HepG2 (cell line): Measurements from ENCODE around the gene DNAJB6.

Experiments
- NONO ChIP-seq, 2 experiments: fragments of 450-650 bp in 1 of 2; sonication (generic) in 1 of 2; formaldehyde crosslinking in 1 of 2; IDR thresholded peaks in 1 of 2; conservative IDR thresholded peaks in 1 of 2; 2 replicates each; pipeline versions ENCODE4 v1.6.1 to v1.8.0; 2017 to 2022; ENCODE audit warnings: mild to moderate bottlenecking in 1 of 2, missing genetic modification reagents in 1 of 2, moderate library complexity in 1 of 2
- ZNF496 ChIP-seq: sonication (generic); formaldehyde crosslinking; IDR thresholded peaks from 2 replicates; pipeline ENCODE4 v1.8.1; 2023; ENCODE audit warnings: mild to moderate bottlenecking, moderate library complexity, missing genetic modification reagents; ENCODE audit not compliant: insufficient replicate concordance

- TF ChIP-seq ZNF496 (CRISPR knock-in tag) (no peak), NONO (IDR thresholded peaks at IDR 0.05) (no peak), NONO (CRISPR knock-in tag; conservative IDR thresholded peaks at IDR 0.05) (no peak)
These were observed 108.0 kb downstream of the DNAJB6 start for GRCh38 chr7:157444843-157445135.
